ENCODE results near the gene ACBD6. TPM values are rescaled to one million over a fixed set of nuclear protein-coding genes. Genes with fewer than 3 reads are reported as not detected.

ACBD6 gene
- total RNA-seq, 1 donor from 2014 or later, result 17.8 TPM

- intact Hi-C loops (cut with DNase I), result no loop called here
- DNase-seq (ENCODE audit: missing footprints), result no peak
- no peak for ATAC-seq
These were observed 26.6 kb upstream of the ACBD6 start for GRCh38 chr1:180528868-180529470.

GRCh38 chr1:180527101-180527669, 24.8 kb upstream of the ACBD6 start:
- intact Hi-C loops (cut with DNase I), result loop anchor here (2.0 kb wide), 1 partner anchor 20 kb away; no protein-coding TSS in a partner anchor
- no peak for ATAC-seq
- no peak for DNase-seq (ENCODE audit: missing footprints)

- DNase-seq (ENCODE audit: missing footprints), result no peak
- intact Hi-C loops (cut with DNase I), result loop anchor here (2.0 kb wide), 1 partner anchor 19 kb away; no protein-coding TSS in a partner anchor
- ATAC-seq, result no peak
These were observed 23.3 kb upstream of the ACBD6 start for GRCh38 chr1:180525715-180526039.

- ATAC-seq (no peak), DNase-seq (ENCODE audit: missing footprints) (no peak)
- intact Hi-C loops (cut with DNase I), result no loop called here
These were observed 22.7 kb upstream of the ACBD6 start for GRCh38 chr1:180524915-180525714.

- intact Hi-C loops (cut with DNase I), result no loop called here
- no peak for DNase-seq (ENCODE audit: missing footprints)
These were observed 22.0 kb upstream of the ACBD6 start for GRCh38 chr1:180524160-180524914.

GRCh38 chr1:180522213-180522515, 19.8 kb upstream of the ACBD6 start:
- DNase-seq (ENCODE audit: missing footprints) (no peak), ATAC-seq (peak; percentile 40)
- intact Hi-C loops (cut with DNase I), result no loop called here

More at GRCh38 chr1:180524160-180524914, 22.0 kb upstream of the ACBD6 start:
- ATAC-seq, result no peak

- ATAC-seq (no peak), DNase-seq (ENCODE audit: missing footprints) (no peak)
- intact Hi-C loops (cut with DNase I), result no loop called here
These were observed 19.3 kb upstream of the ACBD6 start for GRCh38 chr1:180521474-180522212.

- intact Hi-C loops (cut with DNase I), result loop anchor here (5.0 to 10.0 kb wide), 2 partner anchors 342 to 645 kb away; no protein-coding TSS in a partner anchor
- no peak for ATAC-seq
These were observed 17.5 kb upstream of the ACBD6 start for GRCh38 chr1:180519846-180520245.

GRCh38 chr1:180515857-180516388, 13.5 kb upstream of the ACBD6 start:
- intact Hi-C loops (cut with DNase I), result loop anchor here (5.0 to 10.0 kb wide), 2 partner anchors 346 to 649 kb away; no protein-coding TSS in a partner anchor
- DNase-seq (ENCODE audit: missing footprints), result no peak
- ATAC-seq, result peak; percentile 95

More at GRCh38 chr1:180519846-180520245, 17.5 kb upstream of the ACBD6 start:
- no peak for DNase-seq (ENCODE audit: missing footprints)

- DNase-seq (ENCODE audit: missing footprints) (no peak), ATAC-seq (no peak)
- intact Hi-C loops (cut with DNase I), result loop anchor here (5.0 to 10.0 kb wide), 2 partner anchors 347 to 649 kb away; no protein-coding TSS in a partner anchor
These were observed 13.0 kb upstream of the ACBD6 start for GRCh38 chr1:180515364-180515763.

GRCh38 chr1:180513531-180513930, 11.2 kb upstream of the ACBD6 start:
- DNase-seq (ENCODE audit: missing footprints) (no peak), ATAC-seq (no peak)
- intact Hi-C loops (cut with DNase I), result loop anchor here (10.0 kb wide), 1 partner anchor 651 kb away; no protein-coding TSS in a partner anchor

GRCh38 chr1:180510882-180511281, 8.5 kb upstream of the ACBD6 start:
- ATAC-seq, result no peak
- DNase-seq (ENCODE audit: missing footprints), result no peak
- intact Hi-C loops (cut with DNase I), result loop anchor here (10.0 kb wide), 1 partner anchor 654 kb away; no protein-coding TSS in a partner anchor

GRCh38 chr1:180508725-180509097, 6.3 kb upstream of the ACBD6 start:
- no peak for DNase-seq (ENCODE audit: missing footprints)
- no peak for ATAC-seq
- intact Hi-C loops (cut with DNase I), result loop anchor here (10.0 kb wide), 1 partner anchor 526 kb away; the partner anchor contains the start of gene MR1

- ATAC-seq (no peak), DNase-seq (ENCODE audit: missing footprints) (no peak)
- intact Hi-C loops (cut with DNase I), result loop anchor here (2.0 to 10.0 kb wide), 2 partner anchors 19 to 527 kb away; partner anchors contain the start of gene MR1
These were observed 5.7 kb upstream of the ACBD6 start for GRCh38 chr1:180507795-180508724.

- ATAC-seq, result no peak
- intact Hi-C loops (cut with DNase I), result loop anchor here (2.0 to 10.0 kb wide), 2 partner anchors 21 to 529 kb away; partner anchors contain the start of gene MR1
- no peak for DNase-seq (ENCODE audit: missing footprints)
These were observed 3.5 kb upstream of the ACBD6 start for GRCh38 chr1:180505732-180506335.

GRCh38 chr1:180504186-180504585, 1.8 kb upstream of the ACBD6 start:
- ATAC-seq (no peak), DNase-seq (ENCODE audit: missing footprints) (no peak)
- intact Hi-C loops (cut with DNase I), result loop anchor here (10.0 kb wide), 1 partner anchor 531 kb away; the partner anchor contains the start of gene MR1

All from Right ventricle myocardium inferior (tissue), 1 donor.